ENCODE results near the gene RASSF8. TPM values are rescaled to one million over a fixed set of nuclear protein-coding genes. Genes with fewer than 3 reads are reported as not detected.

The RASSF8 gene
- total RNA-seq, 1 donor from 2014 or later, result 39.5 TPM

DNA sequence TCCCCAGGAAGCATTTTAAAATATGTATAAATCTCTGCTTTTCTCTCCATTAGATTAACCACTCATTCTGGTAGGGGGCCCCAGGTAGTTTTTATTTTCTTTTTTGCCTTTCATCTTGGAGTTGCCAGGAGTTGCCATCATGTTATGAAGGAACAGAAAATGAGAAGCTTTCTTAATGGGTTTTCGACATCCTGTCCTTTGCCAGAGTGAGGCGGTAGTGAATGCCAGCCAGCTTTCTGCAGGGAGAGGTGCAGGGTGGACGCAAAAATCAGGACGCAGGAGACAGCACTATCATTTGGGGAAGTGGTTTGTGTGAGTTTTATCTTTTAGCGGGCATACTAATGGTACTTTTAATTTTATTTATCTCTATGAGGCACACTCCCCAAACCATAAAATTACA, 1.7 kb downstream of the RASSF8 start:
- Histone ChIP-seq H3K9me3 (ENCODE audit: insufficient read depth, low read depth, low read length) (no peaks in the 10 kb centered on the region), H2AFZ (ENCODE audit: low read depth, low read length) (no peak overlapping the region), H3K4me2 (ENCODE audit: low read length) (peak overlapping the region; percentile 88), H4K20me1 (ENCODE audit: insufficient read depth, low read length) (peaks cover 40% of the 10 kb centered on the region), H3K9ac (ENCODE audit: low read length) (peak overlapping the region; percentile 97), H3K4me1 (ENCODE audit: insufficient read depth, low read length) (peaks cover 9% of the 10 kb centered on the region), H3K27ac (ENCODE audit: low read depth, low read length) (peak overlapping the region; percentile 99), H3K27me3 (ENCODE audit: insufficient read depth, low read length) (no peaks in the 10 kb centered on the region), H3K79me2 (ENCODE audit: insufficient read depth, low read length) (peaks cover 62% of the 10 kb centered on the region), H3K36me3 (ENCODE audit: insufficient read depth, low read length) (no peaks in the 10 kb centered on the region), H3K4me3 (ENCODE audit: insufficient read depth, low read depth, low read length) (peak overlapping the region; percentile 84)
- DNase-seq (ENCODE audit: low read depth) (no peak), FAIRE-seq (peak; percentile 34)
- peaks cover 14% of the 10 kb centered on the region for H3K4me1 Mint-ChIP-seq (ENCODE audit: low read depth, unreplicated experiment)
- peaks cover 2% of the 10 kb centered on the region for H3K36me3 Mint-ChIP-seq (ENCODE audit: low read depth, unreplicated experiment)
- H3K27me3 Mint-ChIP-seq (ENCODE audit: low read depth, unreplicated experiment), result no peaks in the 10 kb centered on the region
- no peak for TF ChIP-seq EZH2 (IDR thresholded peaks at IDR 0.05; ENCODE audit: insufficient read depth, low read length)
- TF ChIP-seq, protein P1, sequence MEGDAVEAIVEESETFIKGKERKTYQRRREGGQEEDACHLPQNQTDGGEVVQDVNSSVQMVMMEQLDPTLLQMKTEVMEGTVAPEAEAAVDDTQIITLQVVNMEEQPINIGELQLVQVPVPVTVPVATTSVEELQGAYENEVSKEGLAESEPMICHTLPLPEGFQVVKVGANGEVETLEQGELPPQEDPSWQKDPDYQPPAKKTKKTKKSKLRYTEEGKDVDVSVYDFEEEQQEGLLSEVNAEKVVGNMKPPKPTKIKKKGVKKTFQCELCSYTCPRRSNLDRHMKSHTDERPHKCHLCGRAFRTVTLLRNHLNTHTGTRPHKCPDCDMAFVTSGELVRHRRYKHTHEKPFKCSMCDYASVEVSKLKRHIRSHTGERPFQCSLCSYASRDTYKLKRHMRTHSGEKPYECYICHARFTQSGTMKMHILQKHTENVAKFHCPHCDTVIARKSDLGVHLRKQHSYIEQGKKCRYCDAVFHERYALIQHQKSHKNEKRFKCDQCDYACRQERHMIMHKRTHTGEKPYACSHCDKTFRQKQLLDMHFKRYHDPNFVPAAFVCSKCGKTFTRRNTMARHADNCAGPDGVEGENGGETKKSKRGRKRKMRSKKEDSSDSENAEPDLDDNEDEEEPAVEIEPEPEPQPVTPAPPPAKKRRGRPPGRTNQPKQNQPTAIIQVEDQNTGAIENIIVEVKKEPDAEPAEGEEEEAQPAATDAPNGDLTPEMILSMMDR (IDR thresholded peaks at IDR 0.05; ENCODE audit: insufficient read depth, low read depth, low read length), result no peak
- H3K27ac Mint-ChIP-seq (ENCODE audit: unreplicated experiment), result peak overlapping the region; percentile 84
- H3K4me3 Mint-ChIP-seq (ENCODE audit: unreplicated experiment), result peak overlapping the region; percentile 97
- H3K9me3 Mint-ChIP-seq (ENCODE audit: unreplicated experiment), result no peaks in the 10 kb centered on the region

DNA sequence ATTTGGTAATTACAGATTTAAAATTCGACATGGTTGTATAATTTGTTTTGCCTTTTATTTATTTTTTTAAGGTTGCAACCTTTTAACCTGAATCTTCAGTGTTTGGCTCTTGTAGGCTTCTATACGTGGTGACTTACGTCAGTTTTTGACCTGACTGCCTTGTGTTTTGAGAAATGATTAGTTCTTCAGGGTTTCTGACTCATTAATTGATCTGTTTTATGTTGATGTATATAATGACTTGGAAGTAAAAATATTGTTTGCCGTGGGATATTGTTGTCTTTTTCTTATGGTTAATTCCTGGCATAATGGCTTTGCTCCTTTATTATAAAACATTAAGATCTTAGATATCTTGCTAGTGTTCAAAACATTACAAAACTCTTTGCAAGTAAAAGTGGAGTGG, 2.5 kb downstream of the RASSF8 start:
- no peaks in the 10 kb centered on the region for H3K9me3 ChIP-seq (ENCODE audit: insufficient read depth, low read depth, low read length)
- Mint-ChIP-seq H3K4me3 (ENCODE audit: unreplicated experiment) (no peak overlapping the region), H3K9me3 (ENCODE audit: unreplicated experiment) (peaks cover 2% of the 10 kb centered on the region), H3K27me3 (ENCODE audit: low read depth, unreplicated experiment) (no peaks in the 10 kb centered on the region), H3K36me3 (ENCODE audit: low read depth, unreplicated experiment) (peaks cover 2% of the 10 kb centered on the region), H3K27ac (ENCODE audit: unreplicated experiment) (no peak overlapping the region), H3K4me1 (ENCODE audit: low read depth, unreplicated experiment) (peaks cover 14% of the 10 kb centered on the region)
- DNase-seq (ENCODE audit: low read depth) (no peak), FAIRE-seq (no peak)
- peaks cover 70% of the 10 kb centered on the region for H3K79me2 ChIP-seq (ENCODE audit: insufficient read depth, low read length)
- TF ChIP-seq, protein P1 (IDR thresholded peaks at IDR 0.05; ENCODE audit: insufficient read depth, low read depth, low read length), result no peak
- no peak for TF ChIP-seq EZH2 (IDR thresholded peaks at IDR 0.05; ENCODE audit: insufficient read depth, low read length)
- no peaks in the 10 kb centered on the region for H3K27me3 ChIP-seq (ENCODE audit: insufficient read depth, low read length)
- peak overlapping the region; percentile 84 for H3K4me3 ChIP-seq (ENCODE audit: insufficient read depth, low read depth, low read length)
- H3K9ac ChIP-seq (ENCODE audit: low read length), result peak overlapping the region; percentile 97
- no peaks in the 10 kb centered on the region for H3K36me3 ChIP-seq (ENCODE audit: insufficient read depth, low read length)
- H4K20me1 ChIP-seq (ENCODE audit: insufficient read depth, low read length), result peaks cover 48% of the 10 kb centered on the region
- no peak overlapping the region for H2AFZ ChIP-seq (ENCODE audit: low read depth, low read length)
- H3K27ac ChIP-seq (ENCODE audit: low read depth, low read length), result no peak overlapping the region
- peaks cover 9% of the 10 kb centered on the region for H3K4me1 ChIP-seq (ENCODE audit: insufficient read depth, low read length)
- H3K4me2 ChIP-seq (ENCODE audit: low read length), result peak overlapping the region; percentile 88

DNA sequence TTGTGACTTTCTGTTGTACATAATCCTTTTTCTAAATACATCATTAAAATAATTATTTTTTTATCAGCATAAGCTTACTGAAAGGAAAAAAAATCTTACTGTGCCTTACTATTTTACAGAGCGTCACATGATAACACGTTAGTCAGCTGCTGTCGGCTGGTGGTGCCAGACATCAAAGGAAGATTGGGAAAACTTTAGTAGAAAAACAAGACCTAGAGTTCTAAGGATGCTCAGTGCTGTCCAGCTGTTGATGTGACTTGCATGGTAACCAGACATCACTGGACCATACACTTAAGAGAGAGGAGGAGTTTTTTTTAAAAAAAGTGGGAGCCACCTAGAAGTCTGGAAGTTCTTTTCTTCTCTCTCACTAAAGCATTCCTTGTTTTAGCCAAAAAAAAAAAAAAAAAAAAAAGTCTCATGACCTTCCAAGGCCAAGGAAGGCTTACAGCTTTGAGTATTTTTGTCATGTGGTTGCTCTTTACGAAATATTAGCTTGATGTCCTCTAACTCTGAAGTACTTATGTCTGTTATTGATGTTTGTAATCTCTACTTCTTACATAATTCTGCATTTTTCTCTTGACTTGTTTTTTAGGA, 4.5 kb downstream of the RASSF8 start:
- TF ChIP-seq, protein P1 (IDR thresholded peaks at IDR 0.05; ENCODE audit: insufficient read depth, low read depth, low read length), result no peak
- TF ChIP-seq EZH2 (IDR thresholded peaks at IDR 0.05; ENCODE audit: insufficient read depth, low read length), result no peak
- Histone ChIP-seq H3K36me3 (ENCODE audit: insufficient read depth, low read length) (no peaks in the 10 kb centered on the region), H3K4me2 (ENCODE audit: low read length) (no peak overlapping the region), H3K4me1 (ENCODE audit: insufficient read depth, low read length) (peaks cover 9% of the 10 kb centered on the region), H4K20me1 (ENCODE audit: insufficient read depth, low read length) (peaks cover 58% of the 10 kb centered on the region), H3K27ac (ENCODE audit: low read depth, low read length) (no peak overlapping the region), H3K79me2 (ENCODE audit: insufficient read depth, low read length) (peaks cover 90% of the 10 kb centered on the region), H3K9me3 (ENCODE audit: insufficient read depth, low read depth, low read length) (no peaks in the 10 kb centered on the region), H3K27me3 (ENCODE audit: insufficient read depth, low read length) (no peaks in the 10 kb centered on the region), H2AFZ (ENCODE audit: low read depth, low read length) (no peak overlapping the region), H3K9ac (ENCODE audit: low read length) (no peak overlapping the region), H3K4me3 (ENCODE audit: insufficient read depth, low read depth, low read length) (no peak overlapping the region)
- Mint-ChIP-seq H3K27ac (ENCODE audit: unreplicated experiment) (no peak overlapping the region), H3K9me3 (ENCODE audit: unreplicated experiment) (peaks cover 2% of the 10 kb centered on the region), H3K4me1 (ENCODE audit: low read depth, unreplicated experiment) (peaks cover 13% of the 10 kb centered on the region), H3K4me3 (ENCODE audit: unreplicated experiment) (no peak overlapping the region), H3K36me3 (ENCODE audit: low read depth, unreplicated experiment) (peaks cover 2% of the 10 kb centered on the region), H3K27me3 (ENCODE audit: low read depth, unreplicated experiment) (no peaks in the 10 kb centered on the region)
- DNase-seq (ENCODE audit: low read depth), result no peak
- no peak for FAIRE-seq
